Naive B cell (primary cell): ENCODE measurements around the gene KLHDC4. TPM values are rescaled to one million over a fixed set of nuclear protein-coding genes. Genes with fewer than 3 reads are reported as not detected.
A peak's percentile ranks its signal among the peaks of the same experiment; 100 is the strongest.

Source experiments
- ATAC-seq, 2 donors: fragments of 150-1000 bp; cut with Tn5 transposase; 2 replicates each; pipeline ENCODE4 v1.10.0; 2021; ENCODE audit warnings: low read depth in 2 of 2, mild to moderate bottlenecking in 2 of 2, moderate library complexity in 2 of 2
- DNase-seq: peaks from one replicate; pipeline ENCODE4 v3.0.0; 2022
- H3K27ac Mint-ChIP-seq, 6 donors: one replicate each; pipeline ENCODE4 v1.8.0; 2020 to 2022; ENCODE audit warnings: mild to moderate bottlenecking in 6 of 6, mixed read lengths in 6 of 6, moderate library complexity in 5 of 6, inconsistent platforms in 2 of 6
- H3K27me3 Mint-ChIP-seq, 3 donors: one replicate each; pipeline ENCODE4 v1.8.0; 2021 to 2022; ENCODE audit warnings: mixed read lengths in 3 of 3, mild to moderate bottlenecking in 1 of 3
- H3K36me3 Mint-ChIP-seq, 2 donors: one replicate each; pipeline ENCODE4 v1.8.0; 2020 to 2022; ENCODE audit warnings: mixed read lengths in 2 of 2, inconsistent platforms in 1 of 2, mild to moderate bottlenecking in 1 of 2
- H3K4me1 Mint-ChIP-seq, 3 donors: one replicate each; pipeline ENCODE4 v1.8.0; 2020 to 2022; ENCODE audit warnings: mixed read lengths in 3 of 3, inconsistent platforms in 1 of 3, mild to moderate bottlenecking in 1 of 3, moderate library complexity in 1 of 3
- H3K4me3 Mint-ChIP-seq, 8 donors: one replicate each; pipeline ENCODE4 v1.8.0; 2020 to 2022; ENCODE audit warnings: mild to moderate bottlenecking in 8 of 8, mixed read lengths in 8 of 8, moderate library complexity in 8 of 8, inconsistent platforms in 2 of 8
- H3K9me3 Mint-ChIP-seq, 7 donors: one replicate each; pipeline ENCODE4 v1.8.0; 2020 to 2022; ENCODE audit warnings: mixed read lengths in 7 of 7, mild to moderate bottlenecking in 5 of 7, inconsistent platforms in 2 of 7, moderate library complexity in 1 of 7
- polyA plus RNA-seq, 6 donors: library from polyadenylated mRNA; unstranded; fragments of 300-500 nt; fragmentation: Illumina TruSeq; gene quantifications; one replicate each; pipeline ENCODE4 v1.2.3, GENCODE V29; 2021; ENCODE audit warnings: low read depth in 6 of 6

Gene KLHDC4
- polyA plus RNA-seq, 6 donors from 2014 or later = 15.9 to 25.5 (median 20.0) TPM

- Mint-ChIP-seq H3K4me3 (peak overlapping the region in 1 of 8 donors; percentile 70), H3K4me1 (peaks cover 4 to 19% (median 19%) of the 10 kb centered on the region in 3 donors), H3K36me3 (peaks cover 7 to 20% of the 10 kb centered on the region in 2 donors), H3K27me3 (no peaks in the 10 kb centered on the region), H3K9me3 (no peaks in the 10 kb centered on the region), H3K27ac (peak overlapping the region in 3 of 6 donors; percentile 4 to 92 (median 87))
- DNase-seq (no peak), ATAC-seq (no peak)
Observed at GRCh38 chr16:87715658-87716057, 50.1 kb downstream of the KLHDC4 start.

- no peak for ATAC-seq
- H3K27ac Mint-ChIP-seq = peak overlapping the region in 2 of 6 donors; percentile 87 to 92
- H3K9me3 Mint-ChIP-seq = no peaks in the 10 kb centered on the region
- H3K36me3 Mint-ChIP-seq = peaks cover 10 to 21% of the 10 kb centered on the region in 2 donors
- peaks cover 4 to 19% (median 19%) of the 10 kb centered on the region in 3 donors for H3K4me1 Mint-ChIP-seq
- DNase-seq = no peak
- peak overlapping the region in 2 of 8 donors; percentile 37 to 70 for H3K4me3 Mint-ChIP-seq
- no peaks in the 10 kb centered on the region for H3K27me3 Mint-ChIP-seq
Observed at GRCh38 chr16:87715231-87715630, 50.6 kb downstream of the KLHDC4 start.

- no peaks in the 10 kb centered on the region for H3K27me3 Mint-ChIP-seq
- peak overlapping the region in 4 of 8 donors; percentile 10 to 64 (median 41) for H3K4me3 Mint-ChIP-seq
- H3K4me1 Mint-ChIP-seq = peaks cover 4 to 19% (median 19%) of the 10 kb centered on the region in 3 donors
- peak overlapping the region in 5 of 6 donors; percentile 56 to 89 (median 75) for H3K27ac Mint-ChIP-seq
- ATAC-seq = peak; percentile 64 to 72
- H3K36me3 Mint-ChIP-seq = peaks cover 12 to 26% of the 10 kb centered on the region in 2 donors
- no peak for DNase-seq
- no peaks in the 10 kb centered on the region for H3K9me3 Mint-ChIP-seq
Observed at GRCh38 chr16:87713451-87714229, 52.1 kb downstream of the KLHDC4 start.

GRCh38 chr16:87712184-87712762 lies 53.5 kb downstream of the KLHDC4 start:
- no peak for ATAC-seq

GRCh38 chr16:87710887-87711286 lies 54.9 kb downstream of the KLHDC4 start:
- Mint-ChIP-seq H3K36me3 (peaks cover 16 to 33% of the 10 kb centered on the region in 2 donors), H3K4me3 (no peak overlapping the region), H3K9me3 (no peaks in the 10 kb centered on the region), H3K27me3 (no peaks in the 10 kb centered on the region), H3K4me1 (peaks cover 4 to 12% (median 12%) of the 10 kb centered on the region in 3 donors), H3K27ac (peak overlapping the region in 1 of 6 donors; percentile 28)
- DNase-seq (no peak), ATAC-seq (no peak)

More at GRCh38 chr16:87712184-87712762, 53.5 kb downstream of the KLHDC4 start:
- Mint-ChIP-seq H3K4me3 (no peak overlapping the region), H3K36me3 (peaks cover 16 to 35% of the 10 kb centered on the region in 2 donors), H3K27ac (peak overlapping the region in 1 of 6 donors; percentile 42), H3K9me3 (no peaks in the 10 kb centered on the region), H3K27me3 (no peaks in the 10 kb centered on the region), H3K4me1 (peaks cover 4 to 12% (median 12%) of the 10 kb centered on the region in 3 donors)
- DNase-seq = no peak

GRCh38 chr16:87709677-87710076 lies 56.1 kb downstream of the KLHDC4 start:
- Mint-ChIP-seq H3K4me3 (no peak overlapping the region), H3K9me3 (no peaks in the 10 kb centered on the region), H3K36me3 (peaks cover 9 to 21% of the 10 kb centered on the region in 2 donors), H3K4me1 (peaks cover 3 to 12% (median 4%) of the 10 kb centered on the region in 3 donors), H3K27ac (no peak overlapping the region), H3K27me3 (no peaks in the 10 kb centered on the region)
- DNase-seq = no peak
- ATAC-seq = no peak

- ATAC-seq = no peak
- no peak for DNase-seq
- no peaks in the 10 kb centered on the region for H3K27me3 Mint-ChIP-seq
- peak overlapping the region in 1 of 6 donors; percentile 21 for H3K27ac Mint-ChIP-seq
- peaks cover 9 to 15% of the 10 kb centered on the region in 2 donors for H3K36me3 Mint-ChIP-seq
- no peaks in the 10 kb centered on the region for H3K9me3 Mint-ChIP-seq
- peaks cover 0 to 10% (median 3%) of the 10 kb centered on the region in 3 donors for H3K4me1 Mint-ChIP-seq
- no peak overlapping the region for H3K4me3 Mint-ChIP-seq
Observed at GRCh38 chr16:87708881-87709638, 56.7 kb downstream of the KLHDC4 start.

GRCh38 chr16:87707714-87708580 lies 57.8 kb downstream of the KLHDC4 start:
- DNase-seq (no peak), ATAC-seq (no peak)
- Mint-ChIP-seq H3K9me3 (no peaks in the 10 kb centered on the region), H3K27me3 (no peaks in the 10 kb centered on the region), H3K4me1 (peaks cover 3 to 13% (median 6%) of the 10 kb centered on the region in 3 donors), H3K27ac (peak overlapping the region in 1 of 6 donors; percentile 67), H3K4me3 (peak overlapping the region in 1 of 8 donors; percentile 40), H3K36me3 (peaks cover 9 to 15% of the 10 kb centered on the region in 2 donors)

- peaks cover 9 to 15% of the 10 kb centered on the region in 2 donors for H3K36me3 Mint-ChIP-seq
- H3K9me3 Mint-ChIP-seq = no peaks in the 10 kb centered on the region
- ATAC-seq = no peak
- peaks cover 9 to 19% (median 15%) of the 10 kb centered on the region in 3 donors for H3K4me1 Mint-ChIP-seq
- H3K4me3 Mint-ChIP-seq = no peak overlapping the region
- H3K27ac Mint-ChIP-seq = no peak overlapping the region
- H3K27me3 Mint-ChIP-seq = no peaks in the 10 kb centered on the region
- DNase-seq = no peak
Observed at GRCh38 chr16:87707097-87707496, 58.7 kb downstream of the KLHDC4 start.

- Mint-ChIP-seq H3K27me3 (no peaks in the 10 kb centered on the region), H3K36me3 (peaks cover 9 to 15% of the 10 kb centered on the region in 2 donors), H3K27ac (peak overlapping the region in 1 of 6 donors; percentile 77), H3K4me3 (no peak overlapping the region), H3K4me1 (peaks cover 16 to 25% (median 21%) of the 10 kb centered on the region in 3 donors), H3K9me3 (no peaks in the 10 kb centered on the region)
- ATAC-seq = no peak
- no peak for DNase-seq
Observed at GRCh38 chr16:87706278-87707000, 59.3 kb downstream of the KLHDC4 start.

GRCh38 chr16:87705771-87706277 lies 60.0 kb downstream of the KLHDC4 start:
- no peaks in the 10 kb centered on the region for H3K27me3 Mint-ChIP-seq
- peaks cover 22 to 31% (median 27%) of the 10 kb centered on the region in 3 donors for H3K4me1 Mint-ChIP-seq
- H3K4me3 Mint-ChIP-seq = no peak overlapping the region
- H3K9me3 Mint-ChIP-seq = no peaks in the 10 kb centered on the region
- no peak overlapping the region for H3K27ac Mint-ChIP-seq
- H3K36me3 Mint-ChIP-seq = peaks cover 9 to 15% of the 10 kb centered on the region in 2 donors
- DNase-seq (no peak), ATAC-seq (no peak)
